Panc1 (cell line): ENCODE measurements around the gene RASL10A.

Source experiments
- CTCF ChIP-seq: fragments of 450-650 bp; IDR thresholded peaks from 2 replicates; pipeline ENCODE4 v1.5.1; 2017; ENCODE audit warnings: mild to moderate bottlenecking
- SIN3A ChIP-seq: IDR thresholded peaks from 2 replicates; pipeline ENCODE4 v1.6.1; 2012; ENCODE audit warnings: low read depth, mild to moderate bottlenecking, low read length, moderate library complexity, borderline replicate concordance; ENCODE audit not compliant: insufficient read depth

GRCh38 chr22:29335656-29336055, 20.2 kb upstream of the RASL10A start:
- no peak for TF ChIP-seq CTCF
- TF ChIP-seq SIN3A = no peak
